GM12873 (cell line): ENCODE measurements around the gene OSBPL8.

Experiments
- CTCF ChIP-seq: IDR thresholded peaks from 2 replicates; pipeline ENCODE4 v1.5.1; 2012; ENCODE audit warnings: low read depth, mild to moderate bottlenecking, moderate library complexity, low read length, control low read depth; ENCODE audit not compliant: insufficient read depth; ENCODE audit errors: missing control alignments

OSBPL8 gene

GRCh38 chr12:76545486-76545885 lies 14.1 kb downstream of the OSBPL8 start:
- TF ChIP-seq CTCF = no peak

DNA sequence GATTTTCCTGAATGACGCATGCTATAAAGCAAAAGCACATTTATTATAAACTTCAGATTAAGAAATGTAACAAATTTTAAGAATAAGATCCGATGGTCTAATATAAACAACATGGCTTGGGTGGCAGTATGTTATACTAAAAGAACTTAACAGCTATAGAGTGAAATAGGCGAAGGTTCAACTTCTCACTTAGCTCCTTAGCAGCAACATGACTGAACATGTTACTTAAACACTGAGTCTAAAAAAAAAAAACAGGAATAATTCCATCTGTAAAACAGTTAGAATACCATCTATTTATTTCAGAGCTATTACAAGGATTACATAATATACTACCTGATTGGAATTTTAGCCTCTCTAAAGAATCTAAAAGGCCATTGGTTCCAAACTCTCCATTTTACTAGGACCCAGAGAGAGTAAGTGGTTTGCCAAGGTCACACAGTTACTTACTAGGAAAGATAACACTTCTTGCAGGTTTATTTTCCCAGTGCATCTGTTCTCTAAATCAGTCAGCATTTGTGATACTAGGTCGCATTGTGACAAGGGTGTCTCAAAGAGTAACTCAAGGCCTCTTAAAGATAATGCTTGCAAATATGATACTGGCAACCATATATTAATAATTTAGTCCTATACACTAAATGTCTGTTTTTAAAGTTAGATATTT lies 14.8 kb downstream of the OSBPL8 start:
- TF ChIP-seq CTCF = no peak

DNA sequence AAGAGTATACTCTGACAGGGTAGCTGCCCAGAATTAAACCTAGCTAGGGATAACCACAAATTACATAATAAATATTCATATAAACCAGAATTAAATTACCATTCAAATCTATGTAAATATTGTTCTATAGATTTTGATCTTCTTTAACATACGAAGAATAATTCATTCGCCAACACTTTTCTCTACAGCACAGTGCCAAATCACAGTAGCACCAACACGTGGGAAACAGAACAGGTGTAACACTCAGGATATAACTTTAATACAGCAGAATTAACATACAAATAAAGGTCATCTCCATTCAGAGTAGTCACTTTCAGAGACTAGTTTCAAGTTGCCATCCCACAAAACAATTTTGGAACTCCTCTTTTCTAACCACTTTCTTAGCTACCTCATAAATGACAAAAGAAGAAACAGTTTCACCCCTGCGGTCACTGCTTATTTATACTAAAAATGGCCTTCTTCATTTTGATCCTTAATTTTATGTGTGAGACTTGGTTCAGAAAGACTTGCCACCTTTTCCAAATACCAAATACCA lies 15.7 kb downstream of the OSBPL8 start:
- TF ChIP-seq CTCF = no peak

GRCh38 chr12:76542908-76543307 lies 16.7 kb downstream of the OSBPL8 start:
- no peak for TF ChIP-seq CTCF

DNA sequence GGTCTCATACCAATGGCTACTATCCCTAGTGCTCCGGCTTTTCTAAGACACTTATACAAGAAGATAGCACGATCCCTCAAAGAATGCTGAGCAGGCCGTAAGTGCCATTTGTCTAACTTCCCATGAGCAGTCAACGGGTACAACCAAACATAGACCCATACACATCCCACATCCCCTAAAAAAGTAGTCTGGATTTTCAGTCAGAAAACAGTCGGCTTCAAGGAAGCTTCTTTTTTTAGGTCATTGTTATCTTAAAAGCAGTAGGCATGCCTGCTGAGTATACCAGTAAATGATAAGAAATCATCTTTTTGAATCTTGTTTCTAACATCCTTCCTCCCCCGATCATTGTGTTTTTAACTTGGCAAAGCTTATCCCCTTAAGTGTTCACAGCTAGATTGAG lies 19.8 kb downstream of the OSBPL8 start:
- no peak for TF ChIP-seq CTCF

GRCh38 chr12:76537923-76538322 lies 21.6 kb downstream of the OSBPL8 start:
- no peak for TF ChIP-seq CTCF

GRCh38 chr12:76536546-76536945 lies 23.0 kb downstream of the OSBPL8 start:
- TF ChIP-seq CTCF = no peak

GRCh38 chr12:76535170-76535569 lies 24.4 kb downstream of the OSBPL8 start:
- no peak for TF ChIP-seq CTCF
